Liver (tissue), 9 donors: Measurements from ENCODE around the gene LPP. TPM values are rescaled to one million over a fixed set of nuclear protein-coding genes. Genes with fewer than 3 reads are reported as not detected.

Experiments
- DNase-seq: peaks from one replicate; pipeline ENCODE4 v3.0.0-alpha.2; 2017; ENCODE audit warnings: low spot score
- H3K27ac ChIP-seq, 2 donors: one replicate each; pipeline ENCODE4 v1.7.0; 2013; ENCODE audit warnings: inconsistent platforms in 2 of 2, low read length in 2 of 2, control low read depth in 1 of 2, low read depth in 1 of 2, mild to moderate bottlenecking in 1 of 2
- H3K27me3 ChIP-seq, 4 donors: one replicate each; pipeline versions ENCODE4 v1.6.1 to v1.7.0; 2013; ENCODE audit warnings: low read length in 3 of 4, inconsistent platforms in 1 of 4, mild to moderate bottlenecking in 1 of 4, moderate library complexity in 1 of 4; ENCODE audit not compliant: control insufficient read depth in 4 of 4, insufficient read depth in 4 of 4
- H3K36me3 ChIP-seq, 4 donors: one replicate each; pipeline versions ENCODE4 v1.6.1 to v1.7.0; 2013; ENCODE audit warnings: low read length in 3 of 4, mild to moderate bottlenecking in 3 of 4, low read depth in 1 of 4, moderate library complexity in 1 of 4; ENCODE audit not compliant: control insufficient read depth in 4 of 4, insufficient read depth in 3 of 4
- H3K4me1 ChIP-seq, 4 donors: one replicate each; pipeline versions ENCODE4 v1.6.1 to v1.7.0; 2013; ENCODE audit warnings: low read length in 3 of 4, mild to moderate bottlenecking in 3 of 4, moderate library complexity in 1 of 4; ENCODE audit not compliant: control insufficient read depth in 4 of 4, insufficient read depth in 4 of 4
- H3K4me3 ChIP-seq, 3 donors: one replicate each; pipeline versions ENCODE4 v1.6.1 to v1.7.0; 2013; ENCODE audit warnings: low read length in 3 of 3, control low read depth in 1 of 3, low read depth in 1 of 3, mild to moderate bottlenecking in 1 of 3
- H3K9ac ChIP-seq, 2 donors: one replicate each; pipeline ENCODE4 v1.7.0; 2013; ENCODE audit warnings: low read length in 2 of 2, mild to moderate bottlenecking in 2 of 2, moderate library complexity in 2 of 2, control low read depth in 1 of 2, low read depth in 1 of 2
- H3K9me3 ChIP-seq, 4 donors: one replicate each; pipeline versions ENCODE4 v1.6.1 to v1.7.0; 2013; ENCODE audit warnings: low read length in 3 of 4; ENCODE audit not compliant: control insufficient read depth in 4 of 4
- ATF3 ChIP-seq: IDR thresholded peaks from 2 replicates; pipeline ENCODE4 v1.6.1; 2016; ENCODE audit warnings: antibody characterized with exemption
- EGR1 ChIP-seq, 2 donors: IDR thresholded peaks; 2 replicates each; pipeline ENCODE4 v1.6.1; 2016 to 2018; ENCODE audit warnings: antibody characterized with exemption in 2 of 2, low read depth in 2 of 2
- FOXA1 ChIP-seq: IDR thresholded peaks from 2 replicates; pipeline ENCODE4 v1.6.1; 2016; ENCODE audit warnings: antibody characterized with exemption
- FOXA2 ChIP-seq: IDR thresholded peaks from 2 replicates; pipeline ENCODE4 v1.6.1; 2016; ENCODE audit warnings: antibody characterized with exemption
- GABPA ChIP-seq, 2 donors: IDR thresholded peaks in 1 of 2; conservative IDR thresholded peaks in 1 of 2; 2 replicates each; pipeline ENCODE4 v1.6.1; 2016; ENCODE audit warnings: antibody characterized with exemption in 2 of 2, mild to moderate bottlenecking in 1 of 2, moderate library complexity in 1 of 2
- HNF4A ChIP-seq, 2 donors: conservative IDR thresholded peaks; 2 replicates each; pipeline ENCODE4 v1.6.1; 2016; ENCODE audit warnings: antibody characterized with exemption in 2 of 2, mild to moderate bottlenecking in 2 of 2
- HNF4G ChIP-seq: IDR thresholded peaks from 2 replicates; pipeline ENCODE4 v1.6.1; 2016; ENCODE audit warnings: antibody characterized with exemption
- JUND ChIP-seq, 2 donors: IDR thresholded peaks; 2 replicates each; pipeline ENCODE4 v1.6.1; 2016; ENCODE audit warnings: antibody characterized with exemption in 2 of 2
- NR2F2 ChIP-seq: IDR thresholded peaks from 2 replicates; pipeline ENCODE4 v1.6.1; 2016; ENCODE audit warnings: antibody characterized with exemption
- RAD21 ChIP-seq, 2 donors: IDR thresholded peaks; 2 replicates each; pipeline ENCODE4 v1.6.1; 2016; ENCODE audit warnings: antibody characterized with exemption in 2 of 2, mild to moderate bottlenecking in 2 of 2
- REST ChIP-seq: IDR thresholded peaks from 2 replicates; pipeline ENCODE4 v1.6.1; 2016; ENCODE audit warnings: antibody characterized with exemption, mild to moderate bottlenecking
- RXRA ChIP-seq, 2 donors: IDR thresholded peaks; 2 replicates each; pipeline ENCODE4 v1.6.1; 2017 to 2018; ENCODE audit warnings: antibody characterized with exemption in 2 of 2, mild to moderate bottlenecking in 1 of 2
- SP1 ChIP-seq: IDR thresholded peaks from 2 replicates; pipeline ENCODE4 v1.6.1; 2018; ENCODE audit warnings: antibody characterized with exemption, mild to moderate bottlenecking
- TAF1 ChIP-seq: conservative IDR thresholded peaks from 2 replicates; pipeline ENCODE4 v1.6.1; 2016; ENCODE audit warnings: antibody characterized with exemption, mild to moderate bottlenecking
- YY1 ChIP-seq: IDR thresholded peaks from 2 replicates; pipeline ENCODE4 v1.6.1; 2016; ENCODE audit warnings: antibody characterized with exemption, mild to moderate bottlenecking
- ZBTB33 ChIP-seq: IDR thresholded peaks from 2 replicates; pipeline ENCODE4 v1.6.1; 2016; ENCODE audit warnings: antibody characterized with exemption
- WGBS: extraction: QIAGEN DNeasy Blood & Tissue Kit; methylation state at CpG from one replicate; pipeline ENCODE4 v1.1.7; 2013; 5-methylcytosine and 5-hydroxymethylcytosine counted together
- polyA plus RNA-seq, 2 donors: library from polyadenylated mRNA; stranded (reverse) in 1 of 2; unstranded in 1 of 2; fragments of 200-250 nt in 1 of 2; fragments of >200 nt in 1 of 2; fragmentation: Nextera tagmentation in 1 of 2; extraction: Ambion mirVana in 1 of 2; gene quantifications; one replicate each; pipeline versions ENCODE4 v1.2.1 to v1.2.3, GENCODE V29; 2013 to 2015
- total RNA-seq, 2 donors: library from RNA; depleted of rRNA; stranded (reverse); fragments of >200 nt; gene quantifications; one replicate each; pipeline ENCODE4 v1.2.3, GENCODE V29; 2014
- TF ChIP-seq, protein P1 (sequence below): IDR thresholded peaks from 2 replicates; pipeline ENCODE4 v1.6.1; 2016; ENCODE audit warnings: antibody characterized with exemption
- TF ChIP-seq, protein P2 (sequence below): fragments of 150-350 bp; IDR thresholded peaks from 2 replicates; pipeline ENCODE4 v1.5.1; 2017; ENCODE audit warnings: improper control_type of control experiment, low read depth, low read length; ENCODE audit not compliant: missing input control
- donor health status: healthy.
- donor health status: healthy.
- donor health status: healthy.
- donor health status: healthy.
- donor health status: healthy.

LPP gene
- total and polyA plus RNA-seq, 4 donors = 3.3 to 53.7 (median 28.2) TPM

DNA sequence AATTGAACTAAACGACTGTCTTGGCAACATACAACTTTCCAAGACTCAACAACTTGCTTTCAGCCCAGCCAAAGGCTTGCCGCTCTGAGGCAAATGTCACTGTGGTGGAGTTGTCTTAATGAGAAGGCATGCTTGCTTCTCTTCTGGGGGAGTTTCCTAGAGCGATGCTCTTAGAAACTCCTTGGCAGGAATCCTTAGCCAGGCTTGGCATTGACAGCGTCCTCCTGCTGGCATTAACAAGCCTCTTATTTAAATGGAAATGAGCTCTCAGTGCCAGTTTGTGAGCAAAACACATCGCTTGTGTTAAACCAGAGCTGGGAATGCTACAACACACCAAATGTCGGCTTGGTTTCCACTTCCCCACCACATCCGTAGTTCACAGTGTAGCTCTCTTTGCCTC is 752.3 kb downstream of the LPP start:
- 95% methylated on average over 7 of the region's 7 CpGs for WGBS
- no peak overlapping the region for H3K27ac ChIP-seq
- H3K4me3 ChIP-seq = no peak overlapping the region
- no peak for DNase-seq
- no peak for TF ChIP-seq FOXA1
- TF ChIP-seq YY1 = no peak
- TF ChIP-seq FOXA2 = no peak
- no peak for TF ChIP-seq ATF3
- TF ChIP-seq HNF4A (conservative IDR thresholded peaks at IDR 0.05) = no peak
- no peak for TF ChIP-seq JUND (IDR thresholded peaks at IDR 0.05)
- no peak for TF ChIP-seq ZBTB33
- TF ChIP-seq GABPA (IDR thresholded peaks at IDR 0.05 in 1 of 2, conservative IDR thresholded peaks at IDR 0.05 in 1 of 2) = no peak
- TF ChIP-seq NR2F2 = no peak
- TF ChIP-seq SP1 = no peak
- TF ChIP-seq HNF4G = no peak
- TF ChIP-seq, protein P1, sequence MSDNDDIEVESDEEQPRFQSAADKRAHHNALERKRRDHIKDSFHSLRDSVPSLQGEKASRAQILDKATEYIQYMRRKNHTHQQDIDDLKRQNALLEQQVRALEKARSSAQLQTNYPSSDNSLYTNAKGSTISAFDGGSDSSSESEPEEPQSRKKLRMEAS = no peak
- TF ChIP-seq EGR1 (IDR thresholded peaks at IDR 0.05; ENCODE audit: low read depth in 2 of 2) = no peak
- H3K9me3 ChIP-seq = no peaks in the 10 kb centered on the region
- H3K36me3 ChIP-seq = no peaks in the 10 kb centered on the region
- no peaks in the 10 kb centered on the region for H3K27me3 ChIP-seq
- H3K4me1 ChIP-seq = no peaks in the 10 kb centered on the region
- no peak overlapping the region for H3K9ac ChIP-seq

- no peaks in the 10 kb centered on the region for H3K4me1 ChIP-seq
- 91% methylated on average over 5 of the region's 5 CpGs for WGBS
- no peaks in the 10 kb centered on the region for H3K27me3 ChIP-seq
- TF ChIP-seq YY1 (no peak), ATF3 (no peak), GABPA (IDR thresholded peaks at IDR 0.05 in 1 of 2, conservative IDR thresholded peaks at IDR 0.05 in 1 of 2) (no peak), NR2F2 (no peak), HNF4G (no peak), SP1 (no peak), RXRA (IDR thresholded peaks at IDR 0.05) (no peak), JUND (IDR thresholded peaks at IDR 0.05) (no peak), FOXA2 (no peak), ZBTB33 (no peak), HNF4A (conservative IDR thresholded peaks at IDR 0.05) (no peak), RAD21 (IDR thresholded peaks at IDR 0.05) (no peak), FOXA1 (no peak), TAF1 (no peak), EGR1 (IDR thresholded peaks at IDR 0.05; ENCODE audit: low read depth in 2 of 2) (no peak), REST (no peak)
- TF ChIP-seq, protein P1 = no peak
- TF ChIP-seq, protein P2, sequence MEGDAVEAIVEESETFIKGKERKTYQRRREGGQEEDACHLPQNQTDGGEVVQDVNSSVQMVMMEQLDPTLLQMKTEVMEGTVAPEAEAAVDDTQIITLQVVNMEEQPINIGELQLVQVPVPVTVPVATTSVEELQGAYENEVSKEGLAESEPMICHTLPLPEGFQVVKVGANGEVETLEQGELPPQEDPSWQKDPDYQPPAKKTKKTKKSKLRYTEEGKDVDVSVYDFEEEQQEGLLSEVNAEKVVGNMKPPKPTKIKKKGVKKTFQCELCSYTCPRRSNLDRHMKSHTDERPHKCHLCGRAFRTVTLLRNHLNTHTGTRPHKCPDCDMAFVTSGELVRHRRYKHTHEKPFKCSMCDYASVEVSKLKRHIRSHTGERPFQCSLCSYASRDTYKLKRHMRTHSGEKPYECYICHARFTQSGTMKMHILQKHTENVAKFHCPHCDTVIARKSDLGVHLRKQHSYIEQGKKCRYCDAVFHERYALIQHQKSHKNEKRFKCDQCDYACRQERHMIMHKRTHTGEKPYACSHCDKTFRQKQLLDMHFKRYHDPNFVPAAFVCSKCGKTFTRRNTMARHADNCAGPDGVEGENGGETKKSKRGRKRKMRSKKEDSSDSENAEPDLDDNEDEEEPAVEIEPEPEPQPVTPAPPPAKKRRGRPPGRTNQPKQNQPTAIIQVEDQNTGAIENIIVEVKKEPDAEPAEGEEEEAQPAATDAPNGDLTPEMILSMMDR = no peak
- H3K9ac ChIP-seq = no peak overlapping the region
- no peak for DNase-seq
- no peaks in the 10 kb centered on the region for H3K36me3 ChIP-seq
- no peak overlapping the region for H3K4me3 ChIP-seq
- H3K9me3 ChIP-seq = no peaks in the 10 kb centered on the region
- no peak overlapping the region for H3K27ac ChIP-seq
Observed at GRCh38 chr3:188908002-188908850, 754.3 kb downstream of the LPP start.
